CD14-positive monocyte (primary cell): ENCODE data around the gene SLC10A4. TPM values are rescaled to one million over a fixed set of nuclear protein-coding genes. Genes with fewer than 3 reads are reported as not detected.

Experiments used
- DNase-seq, 3 donors: peaks; one replicate each; pipeline ENCODE4 v3.0.0-alpha.2; 2011 to 2022
- H2AFZ ChIP-seq: 2 replicates; pipeline ENCODE4 v1.6.0; 2012; ENCODE audit warnings: mild to moderate bottlenecking, low read depth, low read length, inconsistent platforms; ENCODE audit not compliant: insufficient read depth, poor library complexity, severe bottlenecking
- H3K27ac ChIP-seq, 2 donors: 1 replicate in 1 of 2; 2 replicates in 1 of 2; pipeline ENCODE4 v1.5.1; 2012 to 2013; ENCODE audit warnings: low read length in 2 of 2, control low read depth in 1 of 2, inconsistent platforms in 1 of 2, low read depth in 1 of 2, mild to moderate bottlenecking in 1 of 2
- H3K27me3 ChIP-seq, 2 donors: one replicate each; pipeline versions ENCODE4 v1.6.0 to v1.6.1; 2011 to 2013; ENCODE audit warnings: low read length in 2 of 2; ENCODE audit not compliant: control insufficient read depth in 2 of 2, insufficient read depth in 2 of 2
- H3K36me3 ChIP-seq, 2 donors: replicated peaks in 1 of 2; 1 replicate in 1 of 2; 2 replicates in 1 of 2; pipeline versions ENCODE4 v1.5.1 to v1.6.1; 2012 to 2013; ENCODE audit warnings: low read length in 2 of 2, control low read depth in 1 of 2, inconsistent platforms in 1 of 2, mild to moderate bottlenecking in 1 of 2; ENCODE audit not compliant: insufficient read depth in 2 of 2, control insufficient read depth in 1 of 2
- H3K4me1 ChIP-seq, 2 donors: 1 replicate in 1 of 2; 2 replicates in 1 of 2; pipeline versions ENCODE4 v1.5.1 to v1.6.1; 2012 to 2013; ENCODE audit warnings: low read length in 2 of 2, control low read depth in 1 of 2, inconsistent platforms in 1 of 2, mild to moderate bottlenecking in 1 of 2, moderate library complexity in 1 of 2; ENCODE audit not compliant: insufficient read depth in 2 of 2, control insufficient read depth in 1 of 2
- H3K4me2 ChIP-seq: replicated peaks from 2 replicates; pipeline ENCODE3; 2012; ENCODE audit warnings: low read length, moderate library complexity, mild to moderate bottlenecking; ENCODE audit not compliant: poor library complexity, severe bottlenecking; ENCODE audit errors: extremely low read depth
- H3K4me3 ChIP-seq, 3 experiments: fragments of 200-600 bp in 1 of 3; sonication (generic) in 1 of 3; replicated peaks in 1 of 3; 1 replicate in 2 of 3; 2 replicates in 1 of 3; pipeline ENCODE4 v1.5.1; 2011 to 2013; ENCODE audit warnings: low read length in 3 of 3, mild to moderate bottlenecking in 3 of 3, control low read depth in 2 of 3, low read depth in 2 of 3, inconsistent platforms in 1 of 3, moderate library complexity in 1 of 3
- H3K79me2 ChIP-seq: 2 replicates; pipeline ENCODE4 v1.6.0; 2012; ENCODE audit warnings: mild to moderate bottlenecking, control low read depth, inconsistent platforms, low read length, moderate library complexity; ENCODE audit not compliant: insufficient read depth
- H3K9ac ChIP-seq: 2 replicates; pipeline ENCODE4 v1.6.0; 2017; ENCODE audit warnings: low read length, mild to moderate bottlenecking; ENCODE audit not compliant: insufficient read depth, poor library complexity, severe bottlenecking
- H3K9me3 ChIP-seq, 2 donors: replicated peaks in 1 of 2; 1 replicate in 1 of 2; 2 replicates in 1 of 2; pipeline versions ENCODE4 v1.5.1 to v1.6.1; 2012 to 2013; ENCODE audit warnings: low read length in 2 of 2, control low read depth in 1 of 2; ENCODE audit not compliant: control insufficient read depth in 1 of 2, insufficient read depth in 1 of 2
- H4K20me1 ChIP-seq: 2 replicates; pipeline ENCODE4 v1.6.0; 2012; ENCODE audit warnings: mild to moderate bottlenecking, low read length, control low read depth, moderate library complexity; ENCODE audit not compliant: insufficient read depth
- H3K27ac Mint-ChIP-seq, 7 donors: one replicate each; pipeline ENCODE4 v1.8.0; 2020; ENCODE audit warnings: mild to moderate bottlenecking in 7 of 7, mixed read lengths in 7 of 7, moderate library complexity in 6 of 7, inconsistent platforms in 2 of 7
- H3K27me3 Mint-ChIP-seq, 3 donors: one replicate each; pipeline ENCODE4 v1.8.0; 2021 to 2022; ENCODE audit warnings: low read depth in 3 of 3, mild to moderate bottlenecking in 3 of 3, mixed read lengths in 3 of 3, moderate library complexity in 3 of 3, inconsistent platforms in 1 of 3
- H3K36me3 Mint-ChIP-seq, 2 donors: one replicate each; pipeline ENCODE4 v1.8.0; 2020; ENCODE audit warnings: mixed read lengths in 2 of 2, inconsistent platforms in 1 of 2, mild to moderate bottlenecking in 1 of 2
- H3K4me1 Mint-ChIP-seq: one replicate; pipeline ENCODE4 v1.8.0; 2020; ENCODE audit warnings: mild to moderate bottlenecking, mixed read lengths
- H3K4me3 Mint-ChIP-seq, 2 donors: one replicate each; pipeline ENCODE4 v1.8.0; 2020; ENCODE audit warnings: mild to moderate bottlenecking in 2 of 2, mixed read lengths in 2 of 2, moderate library complexity in 1 of 2
- H3K9me3 Mint-ChIP-seq, 7 donors: one replicate each; pipeline ENCODE4 v1.8.0; 2020 to 2022; ENCODE audit warnings: mixed read lengths in 7 of 7, mild to moderate bottlenecking in 6 of 7, moderate library complexity in 6 of 7, inconsistent platforms in 2 of 7
- CTCF ChIP-seq: fragments of 200-600 bp; IDR thresholded peaks from one replicate; pipeline ENCODE4 v1.8.0; 2022; ENCODE audit warnings: antibody characterized with exemption, mild to moderate bottlenecking
- whole genome bisulfite sequencing: methylation state at CpG from one replicate; pipeline ENCODE4 v1.1.5; 2013; ENCODE audit warnings: missing lambda C conversion rate; ENCODE audit not compliant: insufficient coverage; 5-methylcytosine and 5-hydroxymethylcytosine counted together
- intact Hi-C, 2 donors: fragments of 100-400 bp; cut with micrococcal nuclease; formaldehyde crosslinking; loops; one replicate each; pipeline versions ENCODE4 v1.15.0 to v1.15.1; 2023
- polyA plus RNA-seq, 3 donors: library from polyadenylated mRNA; depleted of rRNA in 1 of 3; unstranded in 2 of 3; stranded (reverse) in 1 of 3; fragments of 300-500 nt in 2 of 3; fragments of >200 nt in 1 of 3; fragmentation: Illumina TruSeq in 2 of 3; gene quantifications; 1 replicate in 2 of 3; 2 replicates in 1 of 3; pipeline ENCODE4 v1.2.3, GENCODE V29; 2012 to 2021

SLC10A4 gene
- polyA plus RNA-seq, 3 donors: not detected

- no peaks in the 10 kb centered on the region for H3K4me1 ChIP-seq
- no peak overlapping the region for H3K4me2 ChIP-seq
- Mint-ChIP-seq H3K4me3 (no peak overlapping the region), H3K36me3 (no peaks in the 10 kb centered on the region), H3K27me3 (peaks cover 8 to 12% (median 8%) of the 10 kb centered on the region in 3 donors), H3K9me3 (peaks cover 0 to 6% (median 0%) of the 10 kb centered on the region in 7 donors), H3K27ac (no peak overlapping the region), H3K4me1 (peaks cover 3% of the 10 kb centered on the region)
- H3K79me2 ChIP-seq: no peaks in the 10 kb centered on the region
- H2AFZ ChIP-seq: no peak overlapping the region
- 97% methylated on average over 6 of the region's 6 CpGs for WGBS
- no peak overlapping the region for H3K27ac ChIP-seq
- no peak for DNase-seq
- no peaks in the 10 kb centered on the region for H3K36me3 ChIP-seq
- no peak overlapping the region for H3K4me3 ChIP-seq
- no peaks in the 10 kb centered on the region for H3K9me3 ChIP-seq
- H3K27me3 ChIP-seq: peaks cover 4 to 10% of the 10 kb centered on the region in 2 donors
- no peaks in the 10 kb centered on the region for H4K20me1 ChIP-seq
- no peak overlapping the region for H3K9ac ChIP-seq
- TF ChIP-seq CTCF: no peak
- intact Hi-C loops: no loop called here
Measured at GRCh38 chr4:48475770-48476169, 7.4 kb upstream of the SLC10A4 start.

- Histone ChIP-seq H3K27me3 (peaks cover 27 to 34% of the 10 kb centered on the region in 2 donors), H3K27ac (no peak overlapping the region), H2AFZ (no peak overlapping the region), H3K4me2 (no peak overlapping the region), H3K36me3 (no peaks in the 10 kb centered on the region), H3K9me3 (peaks cover 0 to 12% of the 10 kb centered on the region in 2 donors), H3K9ac (no peak overlapping the region), H4K20me1 (no peaks in the 10 kb centered on the region), H3K4me1 (peaks cover 1 to 3% of the 10 kb centered on the region in 2 donors), H3K4me3 (no peak overlapping the region), H3K79me2 (no peaks in the 10 kb centered on the region)
- H3K4me3 Mint-ChIP-seq: no peak overlapping the region
- no peak for TF ChIP-seq CTCF
- peaks cover 10% of the 10 kb centered on the region for H3K4me1 Mint-ChIP-seq
- peaks cover 3 to 5% of the 10 kb centered on the region in 2 donors for H3K36me3 Mint-ChIP-seq
- peaks cover 0 to 10% (median 0%) of the 10 kb centered on the region in 7 donors for H3K9me3 Mint-ChIP-seq
- peak overlapping the region in 1 of 7 donors; percentile 61 for H3K27ac Mint-ChIP-seq
- WGBS: no CpG with 5 or more reads among the region's 2 CpGs
- DNase-seq: no peak
- intact Hi-C loops: no loop called here
- H3K27me3 Mint-ChIP-seq: peaks cover 30 to 33% (median 31%) of the 10 kb centered on the region in 3 donors
Measured at GRCh38 chr4:48478273-48478672, 4.9 kb upstream of the SLC10A4 start.
